CD4-positive, alpha-beta T cell treated with Interleukin-10 for 1 hour (primary cell): Measurements from ENCODE around the gene RMDN3.
A peak's percentile ranks its signal among the peaks of the same experiment; 100 is the strongest.

Source experiments
- DNase-seq: peaks from one replicate; pipeline ENCODE4 v3.0.0-alpha.2; 2020

RMDN3 gene

GRCh38 chr15:40771242-40771641 is 16.2 kb upstream of the RMDN3 start:
- DNase-seq, result no peak

GRCh38 chr15:40770147-40770721 is 15.2 kb upstream of the RMDN3 start:
- DNase-seq, result no peak

GRCh38 chr15:40769274-40770146 is 14.5 kb upstream of the RMDN3 start, which contains the start of gene C15orf62:
Gene C15orf62 (plus strand): TSS chr15:40769980. CDS start chr15:40770496, 516 bp downstream.
- DNase-seq, result peak; percentile 33

DNA sequence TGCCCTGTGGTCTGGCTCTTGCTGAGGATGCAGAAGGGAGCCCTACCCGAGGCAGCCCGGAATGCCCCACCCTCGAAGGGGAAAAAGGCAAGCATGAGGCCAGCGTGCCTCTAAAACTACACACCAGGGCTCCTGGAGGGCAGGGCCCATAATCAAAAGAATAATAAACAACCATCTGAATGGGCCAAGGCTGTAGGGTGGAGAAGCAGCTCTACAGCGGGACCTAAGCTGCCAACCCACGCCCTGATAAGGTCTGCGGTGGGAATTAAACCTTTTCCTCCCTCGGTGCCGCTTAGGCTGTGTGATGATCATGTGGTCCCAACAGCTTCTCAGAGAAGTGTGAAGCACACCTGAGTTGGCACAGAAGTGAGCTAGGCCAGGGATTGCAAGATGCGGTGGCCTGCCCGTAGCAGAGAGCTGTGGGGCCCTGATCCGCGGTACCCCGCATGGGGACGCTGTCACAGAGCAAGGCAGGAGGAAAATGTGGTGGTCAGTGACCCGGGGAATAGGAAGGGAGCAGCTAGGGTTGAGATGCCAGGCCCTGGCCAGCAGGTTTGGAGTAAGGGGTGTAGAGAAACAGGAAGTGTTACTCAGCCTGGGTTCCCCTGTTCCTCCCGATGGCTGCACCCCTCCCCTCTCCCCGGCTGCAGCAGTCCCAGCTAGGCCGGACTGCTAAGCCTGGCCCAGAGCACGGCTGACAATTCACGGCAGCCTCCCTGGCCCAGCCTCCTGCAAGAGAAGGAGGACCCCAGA is 13.6 kb upstream of the RMDN3 start:
- DNase-seq, result no peak

DNA sequence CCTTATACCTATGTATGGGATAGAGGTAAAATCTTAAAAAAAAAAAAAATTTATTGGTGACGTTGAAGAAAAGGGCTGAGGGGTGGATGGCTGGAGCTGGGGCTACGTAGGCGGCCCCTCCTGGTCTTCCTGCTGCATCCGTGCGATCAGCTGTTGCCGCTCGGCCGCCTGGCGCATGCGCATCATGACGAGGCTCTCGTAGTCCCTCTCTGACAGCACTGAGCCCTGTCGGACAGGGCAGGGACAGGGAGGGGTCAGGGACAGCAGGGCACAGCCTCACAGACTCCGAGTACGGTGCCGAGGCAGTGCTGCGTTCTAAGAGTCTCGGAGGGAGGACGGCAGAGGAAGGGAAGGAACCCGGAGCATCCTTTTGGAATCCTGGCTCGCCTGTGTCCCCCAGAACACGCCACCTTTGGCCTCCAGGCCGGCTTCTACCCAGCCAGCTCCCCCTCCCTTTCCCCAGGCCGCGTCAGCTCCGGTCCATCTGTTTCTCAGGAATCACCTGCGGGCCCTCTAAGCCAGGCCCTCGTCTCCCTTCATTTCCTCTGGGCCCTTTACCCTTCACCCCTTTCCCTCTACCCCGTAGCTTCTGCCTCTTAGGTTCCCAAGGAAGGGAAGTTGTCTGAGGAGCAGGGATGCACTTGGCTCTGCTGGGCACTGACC is 12.9 kb upstream of the RMDN3 start:
- DNase-seq, result no peak

DNA sequence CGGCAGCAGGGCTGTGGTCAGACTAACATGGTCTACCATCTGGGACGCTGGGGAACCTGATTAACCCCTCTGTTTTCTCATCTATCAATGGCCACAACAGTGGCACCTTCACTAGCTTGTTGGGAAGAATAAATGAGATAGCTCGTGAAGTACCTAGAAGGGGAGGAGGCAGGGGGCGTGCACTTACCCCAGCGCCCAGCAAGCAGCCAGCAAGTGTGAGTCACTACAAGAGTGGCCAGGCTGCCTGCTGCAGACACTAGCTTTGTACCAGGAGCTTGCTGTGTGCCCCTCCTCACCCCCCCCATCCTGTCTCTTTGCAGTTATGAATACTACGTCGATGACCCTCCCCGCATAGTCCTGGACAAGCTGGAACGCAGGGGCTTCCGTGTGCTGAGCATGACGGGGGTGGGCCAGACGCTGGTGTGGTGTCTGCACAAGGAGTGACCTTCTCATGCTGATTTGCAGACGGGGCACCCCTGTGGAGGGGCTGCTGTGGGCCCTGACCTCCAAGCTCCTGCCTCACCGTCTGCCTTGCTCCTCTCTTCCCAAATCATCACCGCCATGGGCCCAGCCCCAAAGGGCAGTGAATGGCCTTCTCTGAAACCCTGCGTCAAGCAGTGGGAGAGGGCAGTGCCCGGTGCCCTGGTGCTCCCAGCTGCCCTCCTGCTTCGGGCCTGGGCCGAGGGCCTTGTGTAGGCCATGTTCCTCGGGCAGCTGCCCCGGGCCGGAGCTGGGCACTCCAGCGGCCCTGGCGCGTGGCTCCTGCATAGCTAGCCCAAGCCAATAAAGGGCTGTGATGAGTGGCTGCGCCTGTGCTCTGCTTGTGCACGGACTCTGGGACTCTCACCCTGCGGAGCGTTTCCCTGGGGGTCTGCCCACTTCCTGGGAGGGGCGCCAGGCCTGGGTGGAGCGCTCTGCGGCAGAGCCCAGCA is 12.1 kb upstream of the RMDN3 start:
- DNase-seq, result no peak

DNA sequence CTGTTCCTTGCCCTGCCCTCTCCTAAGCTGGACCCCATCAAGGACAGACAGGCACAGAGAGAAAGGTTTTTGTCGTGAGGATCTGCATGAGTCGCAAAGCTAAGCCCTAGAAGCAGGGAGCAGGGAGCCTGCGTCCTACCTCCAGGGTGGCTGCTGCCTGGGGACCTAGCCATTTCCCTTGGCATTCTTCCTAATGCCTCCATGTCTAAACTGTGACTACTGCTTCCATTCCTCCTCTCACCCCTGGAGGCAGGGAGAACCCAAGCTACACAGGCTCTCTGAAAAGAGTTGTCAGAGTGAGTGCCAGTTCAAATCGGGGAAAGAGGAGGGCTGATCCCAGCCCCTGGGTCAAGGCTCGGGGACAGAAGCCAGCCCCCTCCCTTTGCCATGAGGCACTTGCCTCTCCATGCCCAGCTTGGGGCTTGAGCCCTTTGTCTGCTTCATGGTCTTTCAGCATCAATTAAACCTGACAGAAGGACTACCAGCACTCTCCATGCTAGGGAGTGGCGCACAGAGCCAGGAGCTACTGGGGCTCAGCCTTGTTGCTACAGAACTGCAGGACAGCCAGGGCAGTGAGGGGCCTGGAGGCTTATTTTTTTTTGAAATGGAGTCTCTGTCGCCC is 11.3 kb upstream of the RMDN3 start:
- DNase-seq, result no peak

DNA sequence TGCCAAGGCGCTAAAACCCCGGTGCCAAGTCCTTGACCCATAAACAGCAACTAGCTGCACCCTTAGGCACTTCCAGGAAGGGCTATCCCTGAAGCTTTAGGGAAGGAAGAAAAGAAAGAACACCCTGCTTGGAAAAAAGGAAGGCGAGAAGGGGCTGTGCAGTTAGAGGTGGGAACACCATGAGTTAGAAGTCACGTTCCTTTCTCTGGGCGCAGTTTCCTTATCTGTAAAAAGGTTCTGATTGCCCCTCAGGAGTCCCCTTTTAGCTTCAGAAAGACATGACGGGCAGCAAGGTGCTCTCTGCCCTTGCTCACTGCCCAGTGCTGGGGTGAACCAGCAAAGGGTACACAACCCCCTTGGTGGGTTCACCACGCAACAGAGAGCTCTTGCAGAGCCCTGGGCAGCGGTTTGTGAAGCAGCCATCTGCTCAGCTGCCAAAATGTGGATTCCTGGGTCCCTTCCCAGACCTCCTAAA is 9.6 kb upstream of the RMDN3 start:
- no peak for DNase-seq

- peak; percentile 74 for DNase-seq
Measured at GRCh38 chr15:40763801-40764628, 9.0 kb upstream of the RMDN3 start, which contains the start of gene GCHFR. Gene GCHFR (plus strand): TSS chr15:40764068. CDS start chr15:40764181, 113 bp downstream.

GRCh38 chr15:40762919-40763800 is 8.1 kb upstream of the RMDN3 start:
- DNase-seq, result peak; percentile 40

DNA sequence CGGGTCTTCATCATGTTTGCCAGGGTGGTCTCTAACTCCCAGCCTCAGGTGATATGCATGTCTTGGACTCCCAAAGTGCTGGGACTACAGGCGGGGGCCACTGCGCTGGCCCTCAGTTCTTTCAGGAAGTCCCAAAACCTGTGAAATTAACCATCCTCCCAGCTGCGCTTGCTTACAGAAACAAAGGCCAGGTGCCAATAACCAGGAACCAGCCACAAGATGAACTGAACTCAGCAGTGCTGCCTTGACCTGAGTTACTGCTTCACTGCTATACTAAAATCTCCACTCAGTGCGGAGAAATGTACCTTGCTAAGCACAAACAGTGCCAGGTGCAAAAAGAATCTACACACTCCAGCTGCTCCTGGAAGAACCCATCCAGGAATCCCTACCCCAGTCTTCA is 4.9 kb upstream of the RMDN3 start:
- DNase-seq, result no peak

DNA sequence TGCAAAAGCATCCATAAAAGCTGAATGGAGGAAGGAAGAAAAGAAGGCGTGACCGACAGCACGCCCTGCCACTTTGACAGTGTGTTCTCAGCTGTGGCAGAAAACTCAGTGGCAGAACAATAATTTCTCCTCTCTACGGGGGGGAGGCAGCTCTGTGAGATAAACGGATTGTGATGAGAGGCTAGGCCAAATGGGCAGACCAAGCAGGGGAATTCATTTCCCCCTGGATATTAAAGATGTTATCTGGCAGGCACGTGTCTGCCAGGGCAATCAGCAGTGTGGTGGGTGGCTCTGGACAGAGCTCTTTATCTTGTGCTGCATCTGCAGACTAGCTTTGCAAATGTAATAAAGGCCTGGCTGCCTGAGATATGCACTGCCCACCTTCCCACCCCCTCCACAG is 1.9 kb upstream of the RMDN3 start:
- DNase-seq, result no peak

DNA sequence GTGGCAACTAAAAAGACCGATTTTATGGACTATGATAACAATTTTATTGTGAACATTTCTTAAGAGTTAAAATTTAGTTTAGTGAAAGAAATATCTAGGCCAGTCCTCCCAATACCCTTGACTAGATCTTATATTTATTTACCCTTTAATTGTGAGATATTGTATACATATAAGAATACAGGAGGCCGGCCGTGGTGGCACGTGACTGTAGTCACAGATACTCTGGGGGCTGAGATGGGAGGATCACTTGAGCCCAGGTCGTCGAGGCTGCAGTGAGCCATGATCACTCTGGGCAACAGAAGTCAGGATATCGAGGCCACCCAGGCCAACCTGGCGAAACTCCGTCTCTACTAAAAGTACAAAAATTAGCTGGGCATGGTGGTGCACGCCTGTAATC is 756 bp upstream of the RMDN3 start:
- no peak for DNase-seq

DNA sequence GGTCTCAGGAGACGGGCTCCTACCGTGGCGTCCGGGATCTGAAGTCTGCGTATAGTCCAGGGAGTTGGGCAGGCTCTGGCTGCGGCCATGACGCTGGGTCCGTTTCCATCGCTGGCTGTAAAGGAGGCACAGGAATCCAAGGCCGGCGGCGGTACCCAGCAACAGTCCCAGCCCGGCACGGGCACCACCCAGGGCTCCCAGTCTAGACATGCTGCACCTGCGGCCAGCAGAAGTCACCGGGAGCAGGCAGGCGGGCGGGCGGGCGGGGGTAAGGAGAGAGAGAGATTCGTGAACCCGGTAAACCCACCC is 526 bp downstream of the RMDN3 start:
- peak; percentile 35 for DNase-seq

DNA sequence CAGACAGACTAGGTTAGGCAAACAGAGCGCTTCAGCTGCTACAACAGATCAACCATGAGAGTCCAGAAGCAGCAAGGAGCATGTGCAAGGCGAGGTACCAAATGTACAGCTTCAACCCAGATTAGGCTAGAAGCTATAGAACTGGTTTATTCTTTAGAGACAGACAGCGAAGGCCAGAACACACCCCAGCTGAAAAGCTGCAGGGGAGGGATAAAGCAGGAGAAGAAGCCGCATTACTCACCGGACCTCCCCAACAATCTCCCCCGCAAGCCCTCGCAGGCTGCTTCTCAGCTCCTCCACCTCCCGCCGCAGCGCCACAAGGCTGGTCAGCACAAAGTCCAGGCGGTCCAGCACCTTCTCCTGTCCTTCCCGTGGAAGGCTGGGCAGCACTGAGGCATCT is 3.3 kb downstream of the RMDN3 start:
- DNase-seq, result no peak

- no peak for DNase-seq
Measured at GRCh38 chr15:40750885-40751284, 4.2 kb downstream of the RMDN3 start.

DNA sequence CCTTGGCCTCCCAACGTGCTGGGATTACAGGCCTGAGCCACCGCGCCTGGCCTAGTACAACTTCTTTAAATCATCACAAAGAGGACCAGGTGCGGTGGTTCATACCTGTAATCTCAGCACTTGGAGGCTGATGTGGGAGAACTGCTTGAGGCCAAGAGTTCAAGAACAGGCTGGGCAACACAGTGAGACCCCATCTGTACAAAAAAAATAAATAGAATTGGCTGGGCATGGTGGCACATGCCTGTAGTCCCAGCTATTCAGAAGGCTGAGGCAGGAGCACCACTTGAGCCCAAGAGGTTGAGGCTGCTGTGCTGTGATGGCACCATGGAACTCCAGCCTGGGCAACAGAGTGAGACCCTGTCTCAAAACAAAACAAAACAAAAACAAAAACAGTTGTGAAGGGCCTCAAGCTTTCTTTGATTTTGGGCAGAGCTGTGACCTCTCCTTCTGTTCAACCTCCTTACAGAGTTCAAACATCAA is 5.9 kb downstream of the RMDN3 start:
- DNase-seq, result no peak

- DNase-seq, result no peak
Measured at GRCh38 chr15:40747685-40748631, 7.1 kb downstream of the RMDN3 start.
